NT2/D1 (cell line): ENCODE measurements around the gene UPF2.

Source experiments
- DNase-seq: peaks from one replicate; pipeline ENCODE4 v3.0.0-alpha.2; 2011; ENCODE audit warnings: low read depth, low spot score
- H3K27me3 ChIP-seq: 2 replicates; pipeline ENCODE4 v1.6.0; 2011; ENCODE audit warnings: mild to moderate bottlenecking; ENCODE audit not compliant: insufficient read length, insufficient read depth
- H3K36me3 ChIP-seq: 2 replicates; pipeline ENCODE4 v1.6.1; 2011; ENCODE audit warnings: mild to moderate bottlenecking, low read length, mixed read lengths; ENCODE audit not compliant: insufficient read depth, insufficient read length
- H3K4me1 ChIP-seq: 2 replicates; pipeline ENCODE4 v1.5.1; 2011; ENCODE audit not compliant: insufficient read depth, insufficient read length
- H3K4me3 ChIP-seq: 2 replicates; pipeline ENCODE4 v1.5.1; 2011; ENCODE audit warnings: low read depth; ENCODE audit not compliant: insufficient read length
- H3K9ac ChIP-seq: 2 replicates; pipeline ENCODE4 v1.6.0; 2011; ENCODE audit warnings: low read depth; ENCODE audit not compliant: insufficient read length
- H3K9me3 ChIP-seq: 2 replicates; pipeline ENCODE4 v1.5.1; 2011; ENCODE audit warnings: mild to moderate bottlenecking, low read length; ENCODE audit not compliant: insufficient read depth
- SUZ12 ChIP-seq: IDR thresholded peaks from 2 replicates; pipeline ENCODE4 v1.6.1; 2011; ENCODE audit not compliant: insufficient read length, insufficient read depth; ENCODE audit errors: extremely low read depth
- YY1 ChIP-seq: IDR thresholded peaks from 2 replicates; pipeline ENCODE4 v1.6.1; 2011; ENCODE audit not compliant: insufficient read length, insufficient read depth
- ZNF274 ChIP-seq: IDR thresholded peaks from 2 replicates; pipeline ENCODE4 v1.6.1; 2011; ENCODE audit warnings: mild to moderate bottlenecking, low read depth, low read length

The UPF2 gene

DNA sequence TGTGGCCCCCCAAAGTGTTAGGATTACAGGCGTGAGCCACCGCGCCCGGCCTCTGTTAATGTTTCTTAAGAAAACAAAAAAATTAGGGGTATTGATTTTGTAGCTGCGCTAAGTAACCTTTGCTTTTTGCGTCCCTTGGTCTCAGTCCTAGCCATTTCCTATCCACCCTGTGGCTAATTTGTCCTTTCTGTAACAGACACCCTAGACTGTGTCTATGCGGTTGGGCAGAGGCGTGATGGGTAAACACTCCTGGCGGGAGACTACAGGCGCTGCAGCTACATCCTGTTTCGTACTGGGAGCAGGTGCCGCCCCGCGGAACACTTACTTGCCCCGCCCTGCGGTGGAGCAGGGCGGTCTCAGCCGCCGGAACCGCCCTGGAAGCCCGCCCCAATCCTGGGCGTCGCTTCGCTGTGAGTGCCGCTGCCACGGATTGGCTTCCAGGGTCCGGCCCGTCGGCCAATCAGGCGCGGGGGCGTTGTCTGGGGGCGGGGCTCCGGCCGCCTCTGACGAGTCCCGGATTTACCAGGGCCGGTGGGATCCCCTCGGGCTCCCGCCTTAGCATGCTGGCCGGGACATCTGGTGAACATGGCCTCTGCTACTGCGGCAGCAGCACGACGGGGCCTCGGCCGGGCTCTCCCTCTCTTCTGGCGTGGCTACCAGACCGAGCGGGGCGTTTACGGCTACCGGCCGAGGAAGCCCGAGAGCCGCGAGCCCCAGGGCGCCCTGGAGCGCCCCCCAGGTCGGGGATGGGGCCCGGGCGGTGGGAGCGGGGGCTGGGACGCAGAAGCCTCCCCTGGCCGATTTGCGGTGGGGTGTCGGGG is 26.1 kb upstream of the UPF2 start, which contains the start of gene DHTKD1:
Gene DHTKD1, plus strand, starts transcription at position 506 of the 821 bp plus-strand sequence. Its CDS starts 80 bp downstream, at position 586.
- TF ChIP-seq YY1 (no peak), ZNF274 (no peak), SUZ12 (no peak)
- Histone ChIP-seq H3K9ac (peak within 1 kb of the TSS; percentile 86), H3K9me3 (no peaks in the 10 kb centered on the region), H3K27me3 (no peaks in the 10 kb centered on the region), H3K4me3 (peak within 1 kb of the TSS; percentile 76), H3K36me3 (peaks cover 9% of the 10 kb centered on the region), H3K4me1 (no peaks in the 10 kb centered on the region)
- DNase-seq, result peak; percentile 92

DNA sequence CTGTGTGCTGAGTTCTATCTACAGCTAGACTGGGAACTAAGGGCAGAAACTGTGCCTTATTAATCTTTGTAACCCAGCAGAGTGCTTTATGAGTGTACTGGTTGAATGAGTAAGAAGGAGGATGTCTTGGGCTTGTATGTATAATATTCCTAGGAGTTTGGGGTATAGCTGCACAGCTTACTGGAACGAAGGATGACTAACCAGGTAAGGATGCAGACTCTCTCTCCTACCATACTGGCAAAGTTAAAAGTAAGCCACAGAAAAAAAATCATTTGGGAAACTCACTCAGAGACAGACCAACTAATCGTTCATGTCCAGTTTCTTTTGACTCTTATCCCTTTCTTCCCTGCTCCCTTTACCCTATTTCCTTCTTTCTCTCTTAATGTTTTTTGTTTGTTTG is 24.7 kb upstream of the UPF2 start:
- Histone ChIP-seq H3K36me3 (peaks cover 9% of the 10 kb centered on the region), H3K4me3 (no peak overlapping the region), H3K9ac (no peak overlapping the region), H3K9me3 (no peaks in the 10 kb centered on the region), H3K4me1 (no peaks in the 10 kb centered on the region), H3K27me3 (no peaks in the 10 kb centered on the region)
- DNase-seq, result no peak
- TF ChIP-seq YY1 (no peak), SUZ12 (no peak), ZNF274 (no peak)

DNA sequence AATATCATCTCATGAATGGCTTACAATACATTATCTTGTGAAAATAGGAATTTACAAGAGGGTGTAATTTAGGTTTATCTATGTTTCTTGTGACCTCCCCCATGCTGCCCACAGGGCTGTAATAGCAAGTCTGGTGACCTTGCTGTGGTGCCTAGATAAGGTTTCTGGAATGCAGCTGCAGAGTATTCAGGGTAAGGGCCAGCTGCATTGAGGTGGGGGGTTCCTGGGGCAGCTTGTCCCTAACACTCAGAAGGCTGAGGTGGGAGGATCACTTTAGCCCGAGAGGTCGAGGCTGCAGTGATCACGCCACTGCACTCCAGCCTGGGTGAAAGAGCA is 20.8 kb upstream of the UPF2 start:
- Histone ChIP-seq H3K4me1 (no peaks in the 10 kb centered on the region), H3K27me3 (no peaks in the 10 kb centered on the region), H3K36me3 (no peaks in the 10 kb centered on the region), H3K9me3 (no peaks in the 10 kb centered on the region), H3K4me3 (no peak overlapping the region), H3K9ac (no peak overlapping the region)
- no peak for DNase-seq
- TF ChIP-seq SUZ12 (no peak), ZNF274 (no peak), YY1 (no peak)

DNA sequence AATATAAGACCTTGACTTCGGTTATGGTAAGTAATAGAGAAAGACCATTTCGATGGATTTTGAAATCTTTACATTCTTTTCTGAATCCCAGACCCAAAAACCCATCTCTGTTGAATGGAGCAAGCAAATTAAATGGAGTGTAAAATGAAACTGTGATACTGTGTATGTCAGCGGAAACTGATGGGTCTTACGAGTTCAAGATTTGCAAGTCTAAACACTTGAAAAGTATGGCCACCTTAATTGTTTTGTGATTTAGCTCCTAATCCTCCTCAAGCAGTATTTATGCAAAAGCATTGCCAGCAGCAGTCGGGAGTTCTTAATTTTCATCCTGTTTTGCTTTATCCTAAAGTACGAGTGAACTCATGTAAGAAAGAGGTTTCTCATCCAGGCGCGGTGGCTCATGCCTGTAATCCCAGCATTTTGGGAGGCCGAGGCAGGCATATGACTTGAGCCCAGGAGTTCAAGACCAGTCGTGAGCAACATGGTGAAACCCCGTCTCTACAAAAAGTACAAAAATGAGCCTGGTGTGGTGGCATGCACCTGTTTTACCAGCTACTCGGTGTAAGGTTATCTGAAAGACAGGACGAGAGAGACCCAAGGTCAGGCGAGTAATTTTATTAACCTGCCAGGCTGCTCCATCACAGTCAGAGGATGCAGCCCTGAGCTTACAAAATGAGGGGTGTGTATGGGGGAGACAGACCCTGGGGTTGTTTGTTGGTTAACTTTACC is 20.3 kb upstream of the UPF2 start:
- no peaks in the 10 kb centered on the region for H3K27me3 ChIP-seq
- TF ChIP-seq SUZ12 (no peak), ZNF274 (no peak), YY1 (no peak)
- no peak overlapping the region for H3K4me3 ChIP-seq
- H3K4me1 ChIP-seq, result no peaks in the 10 kb centered on the region
- H3K36me3 ChIP-seq, result no peaks in the 10 kb centered on the region
- H3K9me3 ChIP-seq, result no peaks in the 10 kb centered on the region
- no peak for DNase-seq
- H3K9ac ChIP-seq, result no peak overlapping the region

DNA sequence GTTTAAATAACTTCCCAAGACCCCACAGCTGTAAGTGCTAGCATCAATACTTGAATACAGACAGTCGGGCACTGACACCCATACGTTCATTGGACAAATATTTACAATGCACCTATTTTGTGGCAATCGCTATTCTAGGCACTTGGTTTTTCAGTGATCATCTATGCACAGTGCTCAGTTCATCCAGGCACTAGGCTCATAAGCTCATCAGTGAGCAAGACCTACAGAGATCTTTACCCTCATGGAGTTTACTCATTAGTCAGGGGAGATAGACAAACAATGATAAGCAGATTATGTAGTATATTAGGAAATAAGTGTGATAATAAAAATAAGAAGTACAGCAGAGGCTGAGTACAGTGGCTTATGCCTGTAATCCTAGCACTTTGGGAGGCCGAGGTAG is 18.5 kb upstream of the UPF2 start:
- no peaks in the 10 kb centered on the region for H3K27me3 ChIP-seq
- no peak overlapping the region for H3K9ac ChIP-seq
- no peak overlapping the region for H3K4me3 ChIP-seq
- no peak for DNase-seq
- no peaks in the 10 kb centered on the region for H3K4me1 ChIP-seq
- TF ChIP-seq SUZ12 (no peak), ZNF274 (no peak), YY1 (no peak)
- H3K9me3 ChIP-seq, result no peaks in the 10 kb centered on the region
- H3K36me3 ChIP-seq, result no peaks in the 10 kb centered on the region

DNA sequence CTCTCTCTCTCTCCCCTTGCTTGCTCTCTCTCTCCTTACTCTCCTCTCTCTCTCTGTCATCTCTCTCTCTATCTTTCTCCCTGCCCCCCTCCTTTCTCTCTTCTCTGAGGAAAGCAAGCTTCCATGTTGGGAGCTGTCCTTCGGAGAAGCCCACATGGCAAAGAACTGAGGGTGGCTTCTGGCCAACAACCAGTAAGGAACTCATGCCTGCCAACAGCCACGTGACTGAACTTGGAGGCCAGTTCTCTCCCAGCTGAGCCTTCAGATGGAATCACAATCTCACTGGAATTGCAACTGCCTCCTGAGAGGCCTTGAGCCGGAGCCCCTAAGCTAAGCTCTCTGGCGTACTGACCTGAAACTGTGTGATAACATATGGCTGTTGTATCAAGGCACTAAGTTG is 14.1 kb upstream of the UPF2 start:
- no peak for DNase-seq
- no peaks in the 10 kb centered on the region for H3K27me3 ChIP-seq
- no peaks in the 10 kb centered on the region for H3K9me3 ChIP-seq
- no peaks in the 10 kb centered on the region for H3K36me3 ChIP-seq
- TF ChIP-seq YY1 (no peak), SUZ12 (no peak), ZNF274 (no peak)
- H3K9ac ChIP-seq, result no peak overlapping the region
- no peak overlapping the region for H3K4me3 ChIP-seq
- no peaks in the 10 kb centered on the region for H3K4me1 ChIP-seq

DNA sequence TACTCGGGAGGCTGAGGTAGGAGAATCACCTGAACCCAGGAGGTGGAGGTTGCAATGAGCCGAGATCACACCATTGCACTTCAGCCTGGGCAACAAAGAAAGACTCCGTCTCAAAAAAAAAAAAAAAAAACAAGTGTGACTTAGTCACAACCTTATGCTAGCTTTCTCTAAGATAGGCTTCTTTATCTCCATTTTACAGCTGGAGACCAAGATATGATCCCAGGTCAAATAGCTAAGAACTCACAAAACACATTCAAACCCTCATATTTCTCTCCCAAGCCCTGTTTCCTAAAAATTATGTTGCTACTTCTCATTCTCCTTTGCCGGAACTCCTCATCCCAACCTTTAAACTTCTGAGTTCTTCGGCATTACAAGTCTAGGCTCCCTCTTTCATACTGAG is 13.1 kb upstream of the UPF2 start:
- no peaks in the 10 kb centered on the region for H3K36me3 ChIP-seq
- H3K4me3 ChIP-seq, result no peak overlapping the region
- no peak for TF ChIP-seq YY1
- TF ChIP-seq ZNF274, result no peak
- TF ChIP-seq SUZ12, result no peak
- H3K9ac ChIP-seq, result no peak overlapping the region
- DNase-seq, result no peak
- H3K27me3 ChIP-seq, result no peaks in the 10 kb centered on the region
- H3K4me1 ChIP-seq, result no peaks in the 10 kb centered on the region
- no peaks in the 10 kb centered on the region for H3K9me3 ChIP-seq
